ENCODE measurements around the gene TMCC1.

TMCC1 gene

GRCh38 chr3:129746629-129747028 is 146.9 kb downstream of the TMCC1 start:
- TF ChIP-seq POLR2AphosphoS5 (IDR thresholded peaks at IDR 0.05; ENCODE audit: low read depth, low read length) (no peak), TAF1 (IDR thresholded peaks at IDR 0.05; ENCODE audit: borderline replicate concordance, insufficient read depth, low read length) (no peak), SIN3A (IDR thresholded peaks at IDR 0.05; ENCODE audit: borderline replicate concordance, insufficient read depth, low read length) (no peak), REST (IDR thresholded peaks at IDR 0.05; ENCODE audit: insufficient read depth in 1 of 2, low read depth in 2 of 2, low read length in 2 of 2) (no peak), FOXP2 (optimal IDR thresholded peaks at IDR 0.05; ENCODE audit: borderline replicate concordance, extremely low read depth, extremely low read length, insufficient read depth) (no peak)

- TF ChIP-seq TAF1 (IDR thresholded peaks at IDR 0.05; ENCODE audit: borderline replicate concordance, insufficient read depth, low read length) (no peak), FOXP2 (optimal IDR thresholded peaks at IDR 0.05; ENCODE audit: borderline replicate concordance, extremely low read depth, extremely low read length, insufficient read depth) (no peak)
Measured at GRCh38 chr3:129745253-129745652, 148.3 kb downstream of the TMCC1 start.

GRCh38 chr3:129741794-129742193 is 151.7 kb downstream of the TMCC1 start:
- TF ChIP-seq TAF1 (IDR thresholded peaks at IDR 0.05; ENCODE audit: borderline replicate concordance, insufficient read depth, low read length) (no peak), SIN3A (IDR thresholded peaks at IDR 0.05; ENCODE audit: borderline replicate concordance, insufficient read depth, low read length) (no peak), FOXP2 (optimal IDR thresholded peaks at IDR 0.05; ENCODE audit: borderline replicate concordance, extremely low read depth, extremely low read length, insufficient read depth) (no peak), REST (IDR thresholded peaks at IDR 0.05; ENCODE audit: insufficient read depth in 1 of 2, low read depth in 2 of 2, low read length in 2 of 2) (no peak), POLR2AphosphoS5 (IDR thresholded peaks at IDR 0.05; ENCODE audit: low read depth, low read length) (no peak)

GRCh38 chr3:129740090-129740489 is 153.4 kb downstream of the TMCC1 start:
- no peak for TF ChIP-seq REST (IDR thresholded peaks at IDR 0.05; ENCODE audit: insufficient read depth in 1 of 2, low read depth in 2 of 2, low read length in 2 of 2)
- TF ChIP-seq FOXP2 (optimal IDR thresholded peaks at IDR 0.05; ENCODE audit: borderline replicate concordance, extremely low read depth, extremely low read length, insufficient read depth): no peak
- TF ChIP-seq SIN3A (IDR thresholded peaks at IDR 0.05; ENCODE audit: borderline replicate concordance, insufficient read depth, low read length): no peak

GRCh38 chr3:129739634-129740033 is 153.9 kb downstream of the TMCC1 start:
- no peak for TF ChIP-seq REST (IDR thresholded peaks at IDR 0.05; ENCODE audit: insufficient read depth in 1 of 2, low read depth in 2 of 2, low read length in 2 of 2)
